Trophoblast cell (in vitro differentiated cells and primary cell): ENCODE data around the gene ATXN1.
"Not testable (repeated sequence)": the region's sequence is repeated elsewhere in the genome, so short reads cannot be mapped to it uniquely, and the experiment has no call there.

Experiments used
- DNase-seq, 2 donors: peaks; one replicate each; pipeline ENCODE4 v3.0.0-alpha.2; 2016
- H2AFZ ChIP-seq: 2 replicates; pipeline ENCODE4 v1.6.1; 2013; ENCODE audit warnings: low read length, moderate library complexity, mild to moderate bottlenecking; ENCODE audit not compliant: insufficient read depth, poor library complexity
- H2AK5ac ChIP-seq: 2 replicates; pipeline ENCODE4 v1.6.1; 2013; ENCODE audit warnings: mild to moderate bottlenecking, low read length
- H2BK120ac ChIP-seq: 2 replicates; pipeline ENCODE4 v1.6.1; 2013; ENCODE audit warnings: low read length, mild to moderate bottlenecking, moderate library complexity; ENCODE audit not compliant: insufficient read depth, poor library complexity
- H2BK12ac ChIP-seq: 2 replicates; pipeline ENCODE4 v1.6.1; 2013; ENCODE audit warnings: mild to moderate bottlenecking, low read length, moderate library complexity
- H2BK5ac ChIP-seq: 2 replicates; pipeline ENCODE4 v1.6.1; 2013; ENCODE audit warnings: low read length, low read depth, moderate library complexity, mild to moderate bottlenecking; ENCODE audit not compliant: poor library complexity
- H3K14ac ChIP-seq: 2 replicates; pipeline ENCODE4 v1.6.1; 2013; ENCODE audit warnings: mild to moderate bottlenecking, low read length
- H3K18ac ChIP-seq: 2 replicates; pipeline ENCODE4 v1.6.1; 2013; ENCODE audit warnings: mild to moderate bottlenecking, low read length
- H3K23ac ChIP-seq: 2 replicates; pipeline ENCODE4 v1.6.1; 2013; ENCODE audit warnings: low read length
- H3K27ac ChIP-seq: 2 replicates; pipeline ENCODE4 v1.5.1; 2013; ENCODE audit warnings: low read depth, mild to moderate bottlenecking, inconsistent platforms, low read length, moderate library complexity
- H3K27me3 ChIP-seq: 2 replicates; pipeline ENCODE4 v1.6.1; 2013; ENCODE audit warnings: inconsistent platforms, mild to moderate bottlenecking, low read length, moderate library complexity; ENCODE audit not compliant: insufficient read depth
- H3K36me3 ChIP-seq, 2 experiments: 1 replicate in 1 of 2; 2 replicates in 1 of 2; pipeline ENCODE4 v1.6.1; 2013; ENCODE audit warnings: low read length in 2 of 2, mild to moderate bottlenecking in 2 of 2, moderate library complexity in 1 of 2; ENCODE audit not compliant: insufficient read depth in 2 of 2, control insufficient read depth in 1 of 2
- H3K4ac ChIP-seq: 2 replicates; pipeline ENCODE4 v1.6.1; 2013; ENCODE audit warnings: low read depth, mild to moderate bottlenecking, low read length, moderate library complexity
- H3K4me1 ChIP-seq, 2 experiments: 1 replicate in 1 of 2; 2 replicates in 1 of 2; pipeline ENCODE4 v1.6.1; 2013; ENCODE audit warnings: low read length in 2 of 2, mild to moderate bottlenecking in 2 of 2, moderate library complexity in 1 of 2; ENCODE audit not compliant: insufficient read depth in 2 of 2, control insufficient read depth in 1 of 2
- H3K4me2 ChIP-seq: 2 replicates; pipeline ENCODE4 v1.6.1; 2013; ENCODE audit warnings: inconsistent platforms, mild to moderate bottlenecking, low read length, moderate library complexity
- H3K4me3 ChIP-seq: 2 replicates; pipeline ENCODE4 v1.5.1; 2013; ENCODE audit warnings: mild to moderate bottlenecking, low read depth, low read length, inconsistent platforms
- H3K79me1 ChIP-seq: one replicate; pipeline ENCODE4 v1.6.1; 2013; ENCODE audit warnings: low read length
- H3K79me2 ChIP-seq: 2 replicates; pipeline ENCODE4 v1.6.1; 2013; ENCODE audit warnings: low read length, mild to moderate bottlenecking; ENCODE audit not compliant: control insufficient read depth, insufficient read depth, poor library complexity
- H3K9ac ChIP-seq: 2 replicates; pipeline ENCODE4 v1.6.1; 2013; ENCODE audit warnings: mild to moderate bottlenecking, low read length
- H3K9me3 ChIP-seq: 2 replicates; pipeline ENCODE4 v1.6.1; 2013; ENCODE audit warnings: low read depth, mild to moderate bottlenecking, control low read depth, inconsistent platforms, low read length; ENCODE audit not compliant: insufficient read depth
- H4K12ac ChIP-seq: 2 replicates; pipeline ENCODE4 v1.6.1; 2013; ENCODE audit warnings: low read depth, mild to moderate bottlenecking, low read length, moderate library complexity
- H4K8ac ChIP-seq: 2 replicates; pipeline ENCODE4 v1.6.1; 2013; ENCODE audit warnings: low read depth, mild to moderate bottlenecking, low read length, moderate library complexity
- H4K91ac ChIP-seq: one replicate; pipeline ENCODE4 v1.6.1; 2013; ENCODE audit warnings: low read depth, mild to moderate bottlenecking, low read length, moderate library complexity
- WGBS: extraction: QIAGEN DNeasy Blood & Tissue Kit; methylation state at CpG from one replicate; pipeline ENCODE4 v1.1.7; 2013; ENCODE audit warnings: missing lambda C conversion rate; ENCODE audit not compliant: insufficient read length, insufficient coverage; ENCODE audit errors: extremely low coverage; 5-methylcytosine and 5-hydroxymethylcytosine counted together

ATXN1 gene

DNA sequence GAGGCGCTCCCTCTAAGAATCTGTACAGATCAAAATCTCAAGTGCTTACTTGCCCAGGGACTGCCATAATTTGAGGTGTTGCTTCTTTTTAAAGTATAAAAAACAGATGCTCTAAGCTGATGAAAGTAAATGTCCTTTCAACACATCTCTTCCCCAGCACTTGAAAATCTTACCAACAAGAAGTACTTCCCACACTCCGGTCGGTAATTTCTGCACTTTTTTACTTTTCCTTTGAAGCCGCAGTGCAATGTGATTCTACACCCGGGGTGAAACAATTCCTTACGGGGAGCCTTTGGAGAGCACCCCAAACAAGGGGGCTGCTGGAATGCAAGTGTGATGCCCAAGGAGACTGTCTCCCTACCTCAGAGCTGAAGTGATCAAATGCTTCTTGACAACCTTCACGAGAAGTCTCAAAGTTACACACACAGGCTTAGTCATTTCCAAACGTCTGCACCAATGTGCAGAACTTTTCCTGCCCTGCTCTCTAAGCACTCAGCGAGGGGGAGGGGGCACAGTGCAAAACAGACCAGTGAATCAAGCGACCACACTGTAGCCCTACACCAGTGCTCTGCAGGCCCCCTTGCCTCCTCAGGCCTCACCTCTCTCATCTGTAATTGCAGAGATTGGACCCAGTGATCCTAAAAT lies 56.7 kb downstream of the ATXN1 start:
- Histone ChIP-seq H3K36me3 (no peaks in the 10 kb centered on the region), H3K4me2 (no peak overlapping the region), H3K9ac (no peak overlapping the region), H3K79me2 (no peaks in the 10 kb centered on the region), H3K27me3 (no peaks in the 10 kb centered on the region), H4K12ac (no peak overlapping the region), H2BK12ac (no peak overlapping the region), H4K91ac (no peak overlapping the region), H2AK5ac (no peak overlapping the region), H3K4me1 (peaks cover 8% of the 10 kb centered on the region in 2 experiments), H4K8ac (no peak overlapping the region), H3K9me3 (no peaks in the 10 kb centered on the region), H2BK120ac (no peak overlapping the region), H2AFZ (no peak overlapping the region), H3K4ac (no peak overlapping the region), H3K79me1 (no peaks in the 10 kb centered on the region), H3K23ac (no peak overlapping the region), H3K18ac (no peak overlapping the region), H3K14ac (no peak overlapping the region), H2BK5ac (no peak overlapping the region), H3K27ac (no peak overlapping the region), H3K4me3 (no peak overlapping the region)
- no CpG with 5 or more reads among the region's 10 CpGs for WGBS
- DNase-seq, result no peak

- not testable (repeated sequence) for H3K18ac ChIP-seq, H4K8ac ChIP-seq, H2BK120ac ChIP-seq, H3K4me2 ChIP-seq, H3K79me1 ChIP-seq, H3K36me3 ChIP-seq, H3K27ac ChIP-seq, H2BK12ac ChIP-seq, H2AK5ac ChIP-seq, H3K9ac ChIP-seq, H3K14ac ChIP-seq, H3K4me1 ChIP-seq, DNase-seq, H3K4me3 ChIP-seq, H3K79me2 ChIP-seq, H3K27me3 ChIP-seq, H2AFZ ChIP-seq, H3K23ac ChIP-seq, H4K91ac ChIP-seq, H3K9me3 ChIP-seq, H4K12ac ChIP-seq, H3K4ac ChIP-seq, H2BK5ac ChIP-seq
- WGBS, result no CpG with 5 or more reads among the region's 6 CpGs
Measured at GRCh38 chr6:16702627-16703378, 58.5 kb downstream of the ATXN1 start.

DNA sequence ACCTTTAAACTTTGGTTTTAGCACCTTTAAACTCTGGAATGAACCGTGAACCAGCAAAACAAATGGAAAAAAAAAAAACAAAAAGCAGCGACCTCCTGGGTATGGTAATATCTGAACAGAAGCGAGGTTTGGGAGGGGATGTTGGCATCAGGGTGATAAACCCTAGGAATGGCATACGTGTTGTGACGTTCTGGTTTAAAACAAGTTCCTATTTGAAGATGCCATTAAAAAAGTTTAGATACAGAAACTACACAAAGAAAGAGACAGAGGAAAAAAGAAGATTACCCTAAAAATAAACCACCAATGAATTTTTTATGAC lies 60.4 kb downstream of the ATXN1 start:
- no peak overlapping the region for H3K4me3 ChIP-seq
- H2BK120ac ChIP-seq, result no peak overlapping the region
- no CpG with 5 or more reads among the region's 5 CpGs for WGBS
- no peak overlapping the region for H3K9ac ChIP-seq
- no peak overlapping the region for H3K4me2 ChIP-seq
- H3K36me3 ChIP-seq, result no peaks in the 10 kb centered on the region
- H3K9me3 ChIP-seq, result no peaks in the 10 kb centered on the region
- no peak overlapping the region for H4K8ac ChIP-seq
- no peak overlapping the region for H2BK5ac ChIP-seq
- no peak overlapping the region for H2AK5ac ChIP-seq
- H3K79me1 ChIP-seq, result no peaks in the 10 kb centered on the region
- H3K4me1 ChIP-seq, result peaks cover 8% of the 10 kb centered on the region in 2 experiments
- no peak overlapping the region for H4K12ac ChIP-seq
- no peak overlapping the region for H2AFZ ChIP-seq
- H3K23ac ChIP-seq, result no peak overlapping the region
- H4K91ac ChIP-seq, result no peak overlapping the region
- H3K27ac ChIP-seq, result no peak overlapping the region
- H3K27me3 ChIP-seq, result no peaks in the 10 kb centered on the region
- H3K14ac ChIP-seq, result no peak overlapping the region
- no peak overlapping the region for H2BK12ac ChIP-seq
- no peaks in the 10 kb centered on the region for H3K79me2 ChIP-seq
- DNase-seq, result no peak
- H3K4ac ChIP-seq, result no peak overlapping the region
- H3K18ac ChIP-seq, result no peak overlapping the region

GRCh38 chr6:16700202-16700915 lies 60.9 kb downstream of the ATXN1 start:
- H3K79me1 ChIP-seq, result no peaks in the 10 kb centered on the region
- H3K4me3 ChIP-seq, result no peak overlapping the region
- no peak for DNase-seq
- H3K36me3 ChIP-seq, result no peaks in the 10 kb centered on the region
- no peak overlapping the region for H4K12ac ChIP-seq
- H3K4me1 ChIP-seq, result peaks cover 5 to 8% of the 10 kb centered on the region in 2 experiments
- H4K8ac ChIP-seq, result no peak overlapping the region
- H3K9me3 ChIP-seq, result no peaks in the 10 kb centered on the region
- no peak overlapping the region for H2AFZ ChIP-seq
- H2AK5ac ChIP-seq, result no peak overlapping the region
- no peak overlapping the region for H3K23ac ChIP-seq
- no peak overlapping the region for H3K4me2 ChIP-seq
- no peak overlapping the region for H3K9ac ChIP-seq
- H3K4ac ChIP-seq, result no peak overlapping the region
- H2BK5ac ChIP-seq, result no peak overlapping the region
- H3K18ac ChIP-seq, result no peak overlapping the region
- H3K79me2 ChIP-seq, result no peaks in the 10 kb centered on the region
- no peaks in the 10 kb centered on the region for H3K27me3 ChIP-seq
- no CpG with 5 or more reads among the region's 13 CpGs for WGBS
- no peak overlapping the region for H3K14ac ChIP-seq
- H4K91ac ChIP-seq, result no peak overlapping the region
- no peak overlapping the region for H2BK12ac ChIP-seq
- no peak overlapping the region for H2BK120ac ChIP-seq
- H3K27ac ChIP-seq, result no peak overlapping the region
